Tibial nerve (tissue), 4 donors: ENCODE measurements around the gene CNTNAP5. TPM values are rescaled to one million over a fixed set of nuclear protein-coding genes. Genes with fewer than 3 reads are reported as not detected.

ENCODE experiments used
- DNase-seq, 2 donors: peaks; one replicate each; pipeline ENCODE4 v3.0.0-alpha.2; 2019; ENCODE audit warnings: low spot score in 2 of 2
- H3K27ac ChIP-seq, 4 donors: fragments of 200-600 bp; sonication (generic) in 3 of 4; one replicate each; pipeline ENCODE4 v1.5.1; 2017 to 2019; ENCODE audit warnings: mild to moderate bottlenecking in 1 of 4
- H3K27me3 ChIP-seq, 2 donors: fragments of 200-600 bp; sonication (generic) in 1 of 2; one replicate each; pipeline versions ENCODE4 v1.5.1 to v1.6.0; 2017 to 2019
- H3K36me3 ChIP-seq, 3 donors: fragments of 200-600 bp; sonication (generic); one replicate each; pipeline ENCODE4 v1.5.1; 2018 to 2019
- H3K4me1 ChIP-seq, 4 donors: fragments of 200-600 bp; sonication (generic) in 3 of 4; one replicate each; pipeline ENCODE4 v1.5.1; 2017 to 2019
- H3K4me3 ChIP-seq, 4 donors: fragments of 200-600 bp; sonication (generic) in 3 of 4; one replicate each; pipeline ENCODE4 v1.5.1; 2017 to 2019; ENCODE audit warnings: mild to moderate bottlenecking in 1 of 4, moderate library complexity in 1 of 4
- H3K9me3 ChIP-seq, 4 donors: fragments of 200-600 bp; sonication (generic) in 3 of 4; one replicate each; pipeline ENCODE4 v1.5.1; 2017 to 2019
- EP300 ChIP-seq, 2 donors: sonication (generic); formaldehyde crosslinking; IDR thresholded peaks; one replicate each; pipeline ENCODE4 v1.6.1; 2017; ENCODE audit warnings: antibody characterized with exemption in 2 of 2, mild to moderate bottlenecking in 1 of 2
- POLR2A ChIP-seq, 2 donors: fragments of 450-650 bp; IDR thresholded peaks; one replicate each; pipeline ENCODE4 v1.6.1; 2017; ENCODE audit warnings: antibody characterized with exemption in 2 of 2, mild to moderate bottlenecking in 2 of 2, moderate library complexity in 2 of 2
- WGBS, 2 donors: methylation state at CpG; one replicate each; pipeline ENCODE4 v1.1.5; 2018; 5-methylcytosine and 5-hydroxymethylcytosine counted together
- total RNA-seq, 4 donors: library from RNA; depleted of rRNA; stranded (reverse); fragments of >200 nt; gene quantifications; one replicate each; pipeline ENCODE4 v1.1.0, GENCODE V29; 2016
- TF ChIP-seq, protein P1 (sequence below), 5 experiments: fragments of 200-600 bp in 3 of 5; fragments of 450-650 bp in 2 of 5; sonication (generic) in 3 of 5; IDR thresholded peaks; one replicate each; pipeline ENCODE4 v1.5.1; 2016 to 2019; ENCODE audit warnings: antibody characterized with exemption in 5 of 5, mild to moderate bottlenecking in 3 of 5, moderate library complexity in 2 of 5

Gene CNTNAP5
- total RNA-seq, 4 donors from 2014 or later: under 0.01 to 0.22 TPM; not detected in 2

DNA sequence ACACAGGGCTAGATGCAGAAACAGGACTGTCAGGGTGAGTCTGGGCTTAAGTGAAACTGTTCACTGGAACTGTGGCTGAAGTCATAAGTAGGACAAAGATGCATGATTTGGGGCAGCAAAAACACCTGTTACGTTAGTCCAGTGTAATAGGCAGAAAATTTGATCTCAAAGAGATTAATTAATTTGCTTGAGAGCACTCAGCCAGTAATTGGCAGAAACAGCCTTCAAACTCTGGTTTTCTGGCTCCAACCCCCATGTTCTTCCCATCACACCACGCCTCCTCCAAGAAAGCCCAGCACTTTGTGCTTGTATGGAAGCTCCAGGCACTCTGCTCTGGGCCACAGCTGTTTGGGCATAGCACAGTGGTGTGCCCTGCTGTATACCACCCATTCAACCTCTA is 54.0 kb downstream of the CNTNAP5 start:
- no peaks in the 10 kb centered on the region for H3K36me3 ChIP-seq
- WGBS, 2 donors: 76 to 87% methylated on average over 2 of the region's 2 CpGs
- TF ChIP-seq, protein P1, sequence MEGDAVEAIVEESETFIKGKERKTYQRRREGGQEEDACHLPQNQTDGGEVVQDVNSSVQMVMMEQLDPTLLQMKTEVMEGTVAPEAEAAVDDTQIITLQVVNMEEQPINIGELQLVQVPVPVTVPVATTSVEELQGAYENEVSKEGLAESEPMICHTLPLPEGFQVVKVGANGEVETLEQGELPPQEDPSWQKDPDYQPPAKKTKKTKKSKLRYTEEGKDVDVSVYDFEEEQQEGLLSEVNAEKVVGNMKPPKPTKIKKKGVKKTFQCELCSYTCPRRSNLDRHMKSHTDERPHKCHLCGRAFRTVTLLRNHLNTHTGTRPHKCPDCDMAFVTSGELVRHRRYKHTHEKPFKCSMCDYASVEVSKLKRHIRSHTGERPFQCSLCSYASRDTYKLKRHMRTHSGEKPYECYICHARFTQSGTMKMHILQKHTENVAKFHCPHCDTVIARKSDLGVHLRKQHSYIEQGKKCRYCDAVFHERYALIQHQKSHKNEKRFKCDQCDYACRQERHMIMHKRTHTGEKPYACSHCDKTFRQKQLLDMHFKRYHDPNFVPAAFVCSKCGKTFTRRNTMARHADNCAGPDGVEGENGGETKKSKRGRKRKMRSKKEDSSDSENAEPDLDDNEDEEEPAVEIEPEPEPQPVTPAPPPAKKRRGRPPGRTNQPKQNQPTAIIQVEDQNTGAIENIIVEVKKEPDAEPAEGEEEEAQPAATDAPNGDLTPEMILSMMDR (IDR thresholded peaks at IDR 0.05): no peak
- TF ChIP-seq POLR2A (IDR thresholded peaks at IDR 0.05) (no peak), EP300 (IDR thresholded peaks at IDR 0.05) (no peak)
- H3K9me3 ChIP-seq: no peaks in the 10 kb centered on the region
- no peaks in the 10 kb centered on the region for H3K4me1 ChIP-seq
- H3K4me3 ChIP-seq: no peak overlapping the region
- no peaks in the 10 kb centered on the region for H3K27me3 ChIP-seq
- H3K27ac ChIP-seq: no peak overlapping the region
- no peak for DNase-seq

DNA sequence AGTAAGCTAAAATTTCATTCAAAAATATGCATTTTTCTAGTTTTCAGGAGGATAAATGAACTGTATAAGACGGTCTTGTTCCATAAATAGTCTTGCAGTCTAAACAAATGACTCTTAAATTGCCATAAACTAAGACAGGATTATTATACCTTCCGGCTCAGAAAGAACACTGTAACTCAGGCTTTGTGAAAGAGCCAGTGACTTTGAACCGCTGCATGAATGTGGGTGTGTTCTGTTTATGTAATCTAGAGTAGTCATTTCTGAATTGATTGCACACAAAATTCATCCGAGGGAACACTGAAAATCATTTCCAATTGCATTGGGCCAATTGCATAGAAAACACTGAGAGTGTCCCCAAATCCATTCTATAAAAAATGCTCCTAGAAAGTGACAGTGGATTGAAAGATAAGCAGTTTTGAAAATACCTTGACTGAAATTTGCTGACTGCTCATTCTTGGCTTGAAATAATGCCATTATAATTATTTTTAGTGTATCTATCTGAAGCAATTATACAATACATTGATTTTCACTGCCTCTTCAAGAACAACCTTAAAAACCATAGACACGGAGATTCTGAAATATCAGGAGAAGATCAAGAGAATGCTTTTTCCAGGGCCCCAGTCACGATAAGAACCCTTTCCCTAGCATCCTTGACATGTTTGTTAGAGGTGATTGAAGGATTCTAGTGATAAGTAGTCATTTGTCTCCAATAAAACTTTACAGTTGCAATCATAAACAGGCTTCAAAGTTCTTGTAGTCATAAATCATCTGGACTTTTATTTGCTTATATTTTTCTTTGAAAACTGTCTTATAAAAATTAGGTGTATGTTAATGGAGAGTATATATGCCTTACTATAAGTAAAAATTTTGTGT is 55.4 kb downstream of the CNTNAP5 start:
- no peak for DNase-seq
- 32 to 33% methylated on average over 6 of the region's 6 CpGs for WGBS, 2 donors
- Histone ChIP-seq H3K4me3 (no peak overlapping the region), H3K27me3 (no peaks in the 10 kb centered on the region), H3K9me3 (no peaks in the 10 kb centered on the region), H3K36me3 (no peaks in the 10 kb centered on the region), H3K4me1 (no peaks in the 10 kb centered on the region), H3K27ac (no peak overlapping the region)
- TF ChIP-seq EP300 (IDR thresholded peaks at IDR 0.05) (no peak), POLR2A (IDR thresholded peaks at IDR 0.05) (no peak)
- TF ChIP-seq, protein P1 (IDR thresholded peaks at IDR 0.05): no peak

DNA sequence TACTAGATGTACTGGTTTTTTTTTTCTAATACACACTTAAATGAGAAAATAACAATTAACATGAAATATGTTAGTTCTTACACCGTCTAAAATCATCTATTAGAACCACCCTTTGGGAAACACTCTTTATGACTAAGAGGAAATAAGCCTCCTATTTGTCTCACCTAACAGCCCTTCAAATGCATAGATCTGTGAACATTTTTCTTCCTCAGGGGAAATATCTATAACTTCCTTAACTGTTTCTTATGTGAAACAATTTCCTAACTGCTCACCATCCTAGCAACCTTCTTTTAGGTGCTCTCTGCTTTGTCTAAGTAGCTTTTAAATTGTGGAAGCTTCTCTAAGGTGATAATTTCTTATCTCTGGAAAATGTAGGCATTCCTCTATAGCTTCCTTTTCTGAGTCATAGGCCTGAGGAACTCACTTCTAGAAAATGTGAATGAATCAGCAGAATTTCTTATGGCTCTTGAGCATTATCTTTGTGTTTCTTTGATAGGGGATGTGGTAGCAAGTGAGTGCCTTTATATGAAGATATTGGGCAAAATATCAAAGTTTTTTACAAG is 56.1 kb downstream of the CNTNAP5 start:
- H3K36me3 ChIP-seq: no peaks in the 10 kb centered on the region
- H3K4me1 ChIP-seq: no peaks in the 10 kb centered on the region
- 19 to 24% methylated on average over 1 of the region's 1 CpG for WGBS, 2 donors
- H3K4me3 ChIP-seq: no peak overlapping the region
- no peaks in the 10 kb centered on the region for H3K9me3 ChIP-seq
- DNase-seq: no peak
- no peaks in the 10 kb centered on the region for H3K27me3 ChIP-seq
- H3K27ac ChIP-seq: no peak overlapping the region
- TF ChIP-seq, protein P1 (IDR thresholded peaks at IDR 0.05): no peak
- TF ChIP-seq POLR2A (IDR thresholded peaks at IDR 0.05): no peak
- no peak for TF ChIP-seq EP300 (IDR thresholded peaks at IDR 0.05)

DNA sequence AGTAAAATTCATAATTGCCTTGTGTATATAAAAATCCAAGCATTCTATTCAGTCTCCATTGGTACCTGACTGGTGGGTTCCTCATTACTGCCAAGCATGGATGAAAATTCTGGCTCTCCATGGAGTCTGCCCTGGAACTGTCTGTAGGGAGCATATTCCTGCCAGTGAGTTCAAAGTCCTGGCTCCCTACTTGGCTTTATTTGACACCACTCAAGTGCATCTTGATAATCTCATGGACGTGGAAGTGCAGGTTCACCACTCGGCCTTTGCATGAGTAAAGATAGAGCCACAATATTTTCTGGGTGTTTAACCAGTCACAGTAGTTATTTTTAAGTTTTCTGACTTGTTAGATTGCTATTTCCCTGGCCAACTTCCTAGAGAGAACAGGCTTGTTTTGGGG is 63.5 kb downstream of the CNTNAP5 start:
- Histone ChIP-seq H3K4me1 (no peaks in the 10 kb centered on the region), H3K27ac (no peak overlapping the region), H3K27me3 (no peaks in the 10 kb centered on the region), H3K4me3 (no peak overlapping the region), H3K36me3 (no peaks in the 10 kb centered on the region), H3K9me3 (peaks cover 0 to 10% (median 0%) of the 10 kb centered on the region in 4 donors)
- TF ChIP-seq EP300 (IDR thresholded peaks at IDR 0.05) (no peak), POLR2A (IDR thresholded peaks at IDR 0.05) (no peak)
- TF ChIP-seq, protein P1 (IDR thresholded peaks at IDR 0.05): no peak
- 78 to 80% methylated on average over 2 of the region's 2 CpGs for WGBS, 2 donors
- DNase-seq: no peak

DNA sequence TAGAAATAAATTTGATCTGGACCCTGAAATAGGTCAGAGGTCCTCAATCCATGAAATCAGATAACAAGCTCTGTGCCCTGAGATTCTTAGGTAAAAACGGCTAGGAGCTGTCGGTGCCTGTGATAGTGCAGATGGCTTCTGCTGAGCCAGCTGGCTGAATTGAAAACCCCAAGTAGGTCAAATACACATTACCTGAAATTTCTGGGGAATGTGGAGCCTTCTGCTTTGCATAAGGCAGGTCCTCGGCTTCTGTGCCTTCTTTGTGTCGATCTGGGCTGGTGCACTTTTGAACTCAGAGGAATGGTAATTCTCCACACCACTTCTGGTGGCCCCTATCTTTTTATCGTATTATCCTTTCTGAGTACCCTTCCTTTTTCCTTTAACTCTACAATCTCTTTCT is 66.6 kb downstream of the CNTNAP5 start:
- Histone ChIP-seq H3K4me1 (no peaks in the 10 kb centered on the region), H3K27ac (no peak overlapping the region), H3K9me3 (peaks cover 0 to 5% (median 0%) of the 10 kb centered on the region in 4 donors), H3K36me3 (no peaks in the 10 kb centered on the region), H3K27me3 (no peaks in the 10 kb centered on the region), H3K4me3 (no peak overlapping the region)
- DNase-seq: no peak
- WGBS, 2 donors: 56 to 62% methylated on average over 5 of the region's 5 CpGs
- no peak for TF ChIP-seq POLR2A (IDR thresholded peaks at IDR 0.05)
- TF ChIP-seq EP300 (IDR thresholded peaks at IDR 0.05): no peak
- TF ChIP-seq, protein P1 (IDR thresholded peaks at IDR 0.05): no peak
